HepG2 (cell line): ENCODE results near the gene ETV2. TPM values are rescaled to one million over a fixed set of nuclear protein-coding genes. Genes with fewer than 3 reads are reported as not detected.

Experiments used
- ADNP ChIP-seq: sonication (generic); formaldehyde crosslinking; IDR thresholded peaks from 2 replicates; pipeline ENCODE4 v1.4.0; 2020; ENCODE audit warnings: missing genetic modification reagents
- AFF4 ChIP-seq: sonication (generic); formaldehyde crosslinking; IDR thresholded peaks from 2 replicates; pipeline ENCODE4 v1.4.0; 2020; ENCODE audit warnings: missing genetic modification reagents
- DPF2 ChIP-seq: sonication (generic); formaldehyde crosslinking; IDR thresholded peaks from 2 replicates; pipeline ENCODE4 v1.4.0; 2020; ENCODE audit warnings: mild to moderate bottlenecking, low read depth, missing genetic modification reagents, borderline replicate concordance
- FOXP4 ChIP-seq: sonication (generic); formaldehyde crosslinking; IDR thresholded peaks from 2 replicates; pipeline ENCODE4 v1.4.0; 2020; ENCODE audit warnings: missing genetic modification reagents
- NKX3-1 ChIP-seq: sonication (generic); formaldehyde crosslinking; IDR thresholded peaks from 2 replicates; pipeline ENCODE4 v1.5.0; 2020; ENCODE audit warnings: missing genetic modification reagents
- RFXANK ChIP-seq: IDR thresholded peaks from 2 replicates; pipeline ENCODE4 v1.6.1; 2016
- SP2 ChIP-seq: sonication (generic); formaldehyde crosslinking; IDR thresholded peaks from 2 replicates; pipeline ENCODE4 v1.5.1; 2020; ENCODE audit warnings: mild to moderate bottlenecking, missing genetic modification reagents
- TBL1XR1 ChIP-seq: fragments of 150-350 bp; IDR thresholded peaks from 2 replicates; pipeline ENCODE4 v1.6.1; 2014; ENCODE audit warnings: borderline replicate concordance, low read length; ENCODE audit not compliant: partially characterized antibody
- ZBTB46 ChIP-seq: sonication (generic); formaldehyde crosslinking; IDR thresholded peaks from 2 replicates; pipeline ENCODE4 v1.4.0; 2020; ENCODE audit warnings: mild to moderate bottlenecking, missing genetic modification reagents, borderline replicate concordance
- ZFP82 ChIP-seq: sonication (generic); formaldehyde crosslinking; IDR thresholded peaks from 2 replicates; pipeline ENCODE4 v1.5.1; 2020; ENCODE audit warnings: mild to moderate bottlenecking, missing genetic modification reagents, borderline replicate concordance
- ZHX2 ChIP-seq, 2 experiments: sonication (generic) in 1 of 2; formaldehyde crosslinking in 1 of 2; IDR thresholded peaks; 2 replicates each; pipeline versions ENCODE4 v1.6.1 to v1.9.0; 2014 to 2022; ENCODE audit warnings: antibody characterized with exemption in 1 of 2, borderline replicate concordance in 1 of 2, inconsistent platforms in 1 of 2, low read depth in 1 of 2, missing genetic modification reagents in 1 of 2
- ZNF292 ChIP-seq: sonication (generic); formaldehyde crosslinking; IDR thresholded peaks from 2 replicates; pipeline ENCODE4 v1.8.1; 2022; ENCODE audit warnings: mild to moderate bottlenecking, low read depth, missing genetic modification reagents, borderline replicate concordance
- ZSCAN29 ChIP-seq: sonication (generic); formaldehyde crosslinking; conservative IDR thresholded peaks from 2 replicates; pipeline ENCODE4 v1.4.0; 2020; ENCODE audit warnings: mild to moderate bottlenecking, missing genetic modification reagents
- polyA plus RNA-seq, 8 experiments: library from polyadenylated mRNA; depleted of rRNA in 3 of 8; stranded (reverse) in 7 of 8; unstranded in 1 of 8; fragments of >200 nt; fragmentation: Illumina TruSeq in 4 of 8; extraction: Trizol in 4 of 8; gene quantifications; 2 replicates each; pipeline versions ENCODE4 v1.2.1 to v1.2.3, GENCODE V29; 2011 to 2016; ENCODE audit warnings: low read depth in 4 of 8, missing spikeins in 1 of 8, mixed read lengths in 1 of 8; ENCODE audit not compliant: insufficient read depth in 1 of 8
- total RNA-seq, 5 experiments: library from RNA; depleted of rRNA; stranded (reverse); fragments of >200 nt; fragmentation: Illumina TruSeq; extraction: Trizol; gene quantifications; 2 replicates each; pipeline ENCODE4 v1.2.3, GENCODE V29; 2016; ENCODE audit warnings: low read depth in 1 of 5

The ETV2 gene
- total and polyA plus RNA-seq, 2 of the 13 experiments (the other 11 are each of a cell fraction or from before 2014, with no cell fraction given): 0.07 to 0.20 TPM

- TF ChIP-seq FOXP4 (CRISPR knock-in tag): peak; percentile 38; the same call in 1 of the 2 replicates
- TF ChIP-seq ZFP82: no peak
- no peak for TF ChIP-seq TBL1XR1
- no peak for TF ChIP-seq ADNP (CRISPR knock-in tag)
- peak; percentile 86; the same call in 1 of the 2 replicates for TF ChIP-seq NKX3-1 (CRISPR knock-in tag)
- no peak for TF ChIP-seq AFF4
- peak; percentile 37; the same call in 1 of the 2 replicates for TF ChIP-seq SP2 (CRISPR knock-in tag)
- no peak; the same call in 1 of the 2 replicates for TF ChIP-seq ZHX2 (IDR thresholded peaks at IDR 0.05; ENCODE audit: low read depth)
- no peak for TF ChIP-seq ZHX2 (CRISPR knock-in tag; IDR thresholded peaks at IDR 0.05; ENCODE audit: borderline replicate concordance)
- 0 out of 2 replicates have a peak, but pooled peaks have one; percentile 57 for TF ChIP-seq RFXANK (CRISPR knock-in tag)
- TF ChIP-seq ZBTB46 (CRISPR knock-in tag): no peak
- no peak for TF ChIP-seq ZNF292
- TF ChIP-seq DPF2 (CRISPR knock-in tag): no peak
- TF ChIP-seq ZSCAN29 (CRISPR knock-in tag): peak; percentile 67; the same call in 1 of the 2 replicates
Observed at GRCh38 chr19:35643255-35644205, 2.0 kb downstream of the ETV2 start (continued).
